GM10266 (cell line): ENCODE data around the gene CRABP1.

Source experiments
- DNase-seq: peaks from one replicate; pipeline ENCODE4 v3.0.0; 2012; ENCODE audit errors: extremely low spot score
- CTCF ChIP-seq: IDR thresholded peaks from 2 replicates; pipeline ENCODE4 v1.5.1; 2012; ENCODE audit warnings: mild to moderate bottlenecking, low read depth; ENCODE audit not compliant: control insufficient read depth, insufficient read depth; ENCODE audit errors: missing control alignments

Gene CRABP1

GRCh38 chr15:78312957-78313356 is 27.2 kb upstream of the CRABP1 start:
- TF ChIP-seq CTCF = no peak
- no peak for DNase-seq

- no peak for DNase-seq
- no peak for TF ChIP-seq CTCF
Measured at GRCh38 chr15:78313383-78313782, 26.8 kb upstream of the CRABP1 start.

GRCh38 chr15:78314181-78314581 is 26.0 kb upstream of the CRABP1 start:
- no peak for TF ChIP-seq CTCF
- no peak for DNase-seq

GRCh38 chr15:78315686-78316282 is 24.4 kb upstream of the CRABP1 start:
- no peak for DNase-seq
- peak; percentile 44 for TF ChIP-seq CTCF

- DNase-seq = peak; percentile 49
- TF ChIP-seq CTCF = no peak
Measured at GRCh38 chr15:78316283-78317083, 23.7 kb upstream of the CRABP1 start.

GRCh38 chr15:78317145-78317836 is 22.9 kb upstream of the CRABP1 start:
- DNase-seq = no peak
- no peak for TF ChIP-seq CTCF
